CD1c-positive myeloid dendritic cell (primary cell): ENCODE measurements around the gene IGDCC3.
A peak's percentile ranks its signal among the peaks of the same experiment; 100 is the strongest.

ENCODE experiments used
- DNase-seq: peaks from one replicate; pipeline ENCODE4 v3.0.0-alpha.2; 2016; ENCODE audit errors: extremely low spot score

The IGDCC3 gene

GRCh38 chr15:65377976-65378366 is at the start of gene IGDCC3:
IGDCC3 (minus strand) TSS chr15:65378002; CDS start chr15:65377788, 214 bp downstream.
- DNase-seq: no peak

GRCh38 chr15:65426216-65426853 is 48.5 kb upstream of the IGDCC3 start:
- no peak for DNase-seq

GRCh38 chr15:65424683-65425082 is 46.9 kb upstream of the IGDCC3 start:
- DNase-seq: no peak

DNA sequence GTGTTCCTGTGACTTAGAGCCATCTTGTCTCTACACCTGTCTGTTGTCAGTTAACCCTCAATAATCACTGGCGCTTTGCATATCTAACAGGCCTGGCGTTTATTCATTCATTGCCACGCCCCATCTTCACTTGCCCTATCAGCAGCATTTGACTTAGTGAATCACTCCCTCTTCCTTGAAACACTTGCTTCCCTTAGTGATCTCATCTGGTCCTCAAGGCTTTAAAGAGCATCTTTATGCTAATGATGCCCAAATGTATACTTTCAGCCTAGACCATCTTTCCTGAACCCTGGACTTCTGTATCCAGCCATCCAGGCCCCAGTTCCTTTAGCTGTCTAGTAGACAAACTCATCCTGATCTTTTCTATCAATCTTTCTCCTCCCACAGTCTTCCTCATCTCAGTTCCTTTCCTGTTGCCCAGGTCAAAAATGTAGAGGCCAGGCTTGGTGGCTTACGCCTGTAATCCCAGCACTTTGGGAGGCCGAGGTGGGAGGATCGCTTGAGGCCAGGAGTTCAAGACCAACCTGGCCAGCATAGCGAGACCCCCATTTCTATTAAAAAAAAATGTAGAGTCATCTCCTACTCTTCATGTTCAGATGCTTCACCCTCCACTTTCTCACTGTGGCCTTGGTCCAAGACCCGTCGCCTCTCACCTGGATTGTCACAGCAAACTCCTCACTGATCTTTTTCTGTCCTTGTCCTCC is 46.3 kb upstream of the IGDCC3 start:
- DNase-seq: no peak

DNA sequence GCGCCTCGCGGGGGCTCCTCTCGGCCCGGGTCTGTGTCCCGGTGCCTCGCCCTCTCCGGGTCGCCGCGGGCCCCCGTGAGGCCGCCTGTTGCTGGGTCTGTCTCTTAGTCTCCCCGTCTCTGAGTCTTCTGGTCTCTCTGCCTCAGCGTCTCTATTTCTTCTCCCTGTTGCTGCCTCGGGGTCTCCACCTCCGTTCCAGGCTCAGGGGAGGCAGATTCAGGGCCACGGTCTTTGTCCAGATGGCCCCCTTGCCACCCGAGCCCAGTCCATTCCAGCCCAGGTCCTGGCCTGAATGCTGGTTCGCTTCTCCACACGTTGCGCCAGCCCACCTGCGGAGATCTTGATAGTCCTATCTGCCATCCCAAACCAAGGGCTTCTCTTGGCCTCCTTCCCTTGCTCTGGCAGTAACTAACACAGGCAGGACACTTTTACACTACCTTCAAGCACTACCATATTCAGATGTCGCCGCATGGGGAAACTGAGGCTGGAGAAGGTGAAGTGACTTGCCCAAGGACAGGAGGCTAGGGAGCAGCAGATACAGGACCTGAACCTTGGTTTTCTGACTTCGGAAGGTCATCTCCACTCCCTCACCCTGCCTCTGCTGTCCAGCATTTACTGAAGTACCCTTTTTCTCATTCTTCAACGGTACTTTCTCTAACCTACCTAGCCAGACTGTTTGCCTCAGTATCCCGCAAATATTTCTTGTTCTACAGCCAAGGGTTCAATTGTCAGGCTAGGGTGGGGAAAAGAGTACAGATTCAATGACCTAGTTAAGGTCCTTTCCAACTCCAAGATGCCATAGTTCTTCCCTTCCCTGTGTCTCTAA is 45.6 kb upstream of the IGDCC3 start:
- no peak for DNase-seq

DNA sequence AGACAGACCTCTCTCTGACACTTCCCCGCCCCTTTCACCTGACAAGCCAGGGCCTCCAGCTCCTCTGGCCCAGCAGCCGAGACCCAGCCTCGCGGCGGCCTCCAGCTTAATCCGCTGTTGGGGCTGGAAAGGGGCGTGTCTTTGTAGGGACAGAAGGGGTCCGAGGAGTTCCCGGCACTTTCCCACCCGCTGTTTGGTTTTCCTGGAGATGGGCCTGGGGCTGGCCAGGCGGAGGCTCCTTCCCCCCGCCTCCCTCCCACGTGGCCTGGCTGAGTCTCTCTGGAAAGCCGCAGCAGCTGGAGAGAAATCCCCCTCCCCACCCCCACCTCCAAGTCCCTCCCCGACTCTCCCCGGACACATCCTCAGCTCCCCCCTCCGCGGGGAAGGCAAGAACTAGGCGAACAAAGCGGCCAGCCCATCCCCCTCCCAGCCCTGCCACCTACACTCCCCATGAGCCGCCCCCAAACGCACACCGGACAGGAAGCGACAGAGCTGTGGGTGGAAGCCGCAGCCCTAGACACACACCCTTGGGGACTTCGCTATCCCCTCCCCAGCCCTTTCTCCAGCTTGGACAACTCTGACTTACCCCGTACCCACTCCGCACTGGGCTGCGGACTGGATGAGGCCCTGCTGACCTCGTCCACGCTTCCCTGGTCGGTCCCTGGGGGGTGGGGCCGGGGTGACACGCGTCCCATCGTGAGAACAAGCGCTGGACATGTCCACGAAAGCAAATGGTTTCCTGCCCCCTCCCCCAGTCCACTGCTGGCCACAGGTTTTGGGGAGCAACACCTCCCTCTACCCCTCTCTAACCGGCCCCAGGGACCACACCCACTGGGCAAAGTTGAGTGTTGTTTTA is 43.8 kb upstream of the IGDCC3 start:
- peak; percentile 38 for DNase-seq

DNA sequence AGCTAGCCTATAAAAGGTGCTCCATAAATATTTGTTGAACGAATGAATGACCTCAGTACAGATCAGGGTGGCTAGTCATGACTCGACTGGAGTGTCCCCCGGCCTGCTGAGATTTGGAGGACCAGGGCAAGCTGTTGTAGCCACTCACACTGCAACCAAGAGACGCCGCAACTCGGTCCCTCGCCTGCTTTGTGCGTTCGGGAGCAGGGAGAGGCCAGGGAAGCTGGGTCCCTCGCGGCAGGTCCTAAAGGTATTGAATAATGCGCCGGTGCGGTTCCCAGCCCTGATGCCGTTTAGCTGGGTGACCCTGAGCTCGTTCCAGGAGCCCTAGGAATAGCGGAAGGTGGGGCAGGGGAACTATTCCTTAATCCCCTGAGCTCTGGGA is 43.2 kb upstream of the IGDCC3 start:
- no peak for DNase-seq

GRCh38 chr15:65418596-65418995 is 40.8 kb upstream of the IGDCC3 start:
- no peak for DNase-seq

- no peak for DNase-seq
Measured at GRCh38 chr15:65416845-65417416, 39.1 kb upstream of the IGDCC3 start.

GRCh38 chr15:65414841-65415621 is 37.2 kb upstream of the IGDCC3 start:
- no peak for DNase-seq

- DNase-seq: no peak
Measured at GRCh38 chr15:65413760-65414144, 36.0 kb upstream of the IGDCC3 start.

DNA sequence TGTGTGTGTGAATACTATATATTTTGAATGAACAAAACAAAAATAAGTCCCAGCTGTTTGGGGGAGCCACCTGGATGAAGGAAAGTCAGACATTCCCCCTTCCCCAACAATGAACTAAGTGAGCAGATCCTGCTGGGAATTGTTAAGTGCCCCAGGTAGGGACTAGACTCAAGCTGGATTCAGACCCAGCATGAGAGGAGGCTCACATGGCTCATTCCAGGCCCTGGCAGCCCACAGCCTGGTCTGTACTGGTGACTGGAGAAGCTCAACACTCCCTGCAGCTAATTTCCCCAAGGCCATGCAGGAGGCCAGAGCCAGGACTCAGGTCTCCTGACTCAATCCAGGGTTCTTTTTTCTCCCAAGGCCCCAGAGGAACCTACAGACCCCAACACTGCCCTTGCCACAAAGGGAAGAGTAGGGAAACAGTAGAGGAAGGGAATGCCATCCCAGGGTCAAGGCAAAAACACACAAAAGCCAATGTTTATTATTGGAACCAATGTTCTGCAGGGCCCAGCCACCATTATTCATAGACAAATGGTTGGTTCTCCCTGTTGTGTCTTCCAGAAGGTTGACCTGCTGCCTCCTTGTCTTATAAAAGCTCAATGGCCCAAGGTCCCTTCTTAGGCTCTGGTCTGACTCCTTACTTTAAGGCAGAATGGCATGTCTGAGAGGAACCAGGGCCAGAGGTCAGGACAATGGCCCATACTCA is 35.4 kb upstream of the IGDCC3 start:
- no peak for DNase-seq

- no peak for DNase-seq
Measured at GRCh38 chr15:65412556-65412955, 34.8 kb upstream of the IGDCC3 start.

DNA sequence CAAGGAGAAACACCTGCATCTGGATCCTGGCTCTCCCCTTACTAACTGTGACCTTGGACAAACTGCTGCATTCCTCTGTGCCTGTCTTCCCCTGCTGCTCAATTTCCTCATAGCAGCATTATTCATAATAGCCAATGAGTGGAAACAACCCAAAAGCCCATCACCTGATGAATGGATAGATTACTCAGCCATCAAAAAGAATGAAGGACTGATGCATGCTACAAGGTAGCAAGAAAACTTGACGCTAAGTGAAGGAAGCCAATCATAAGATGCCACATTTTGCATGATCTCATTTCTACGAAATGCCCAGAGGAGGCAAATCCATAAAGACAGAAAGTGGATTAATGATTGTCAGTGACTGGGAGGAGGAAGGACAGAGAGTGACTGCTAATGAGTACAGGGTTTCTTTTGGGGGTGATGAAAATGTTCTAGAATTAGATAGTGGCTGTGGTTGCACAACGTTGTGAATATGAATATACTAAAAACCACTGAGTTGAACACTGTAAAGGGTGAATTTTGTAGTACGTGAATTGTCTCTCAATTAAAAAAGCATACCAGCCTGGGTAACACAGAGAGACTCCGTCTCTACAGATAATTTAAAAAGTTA is 33.8 kb upstream of the IGDCC3 start:
- DNase-seq: no peak

GRCh38 chr15:65410972-65411371 is 33.2 kb upstream of the IGDCC3 start:
- DNase-seq: no peak

DNA sequence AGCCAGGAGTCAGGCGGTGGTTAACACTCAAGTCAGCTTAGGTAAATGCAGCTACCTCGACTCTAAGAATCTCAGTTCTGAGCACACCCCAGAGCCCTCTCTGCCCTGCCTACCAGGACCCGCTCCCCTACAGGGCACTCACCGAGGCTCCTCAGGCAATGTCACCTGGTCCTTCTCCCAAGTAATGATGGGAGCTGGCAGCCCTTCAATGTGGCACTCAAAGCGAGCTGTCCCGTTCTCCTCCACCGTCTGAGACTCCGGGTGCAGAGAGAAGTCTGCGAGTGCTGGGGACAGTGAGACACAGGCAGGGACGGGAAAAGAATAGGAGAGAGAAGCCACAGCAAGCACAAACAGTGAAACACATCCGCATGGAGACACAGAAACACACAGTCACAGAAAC is 32.2 kb upstream of the IGDCC3 start:
- DNase-seq: no peak

GRCh38 chr15:65409036-65409631 is 31.3 kb upstream of the IGDCC3 start:
- DNase-seq: no peak

DNA sequence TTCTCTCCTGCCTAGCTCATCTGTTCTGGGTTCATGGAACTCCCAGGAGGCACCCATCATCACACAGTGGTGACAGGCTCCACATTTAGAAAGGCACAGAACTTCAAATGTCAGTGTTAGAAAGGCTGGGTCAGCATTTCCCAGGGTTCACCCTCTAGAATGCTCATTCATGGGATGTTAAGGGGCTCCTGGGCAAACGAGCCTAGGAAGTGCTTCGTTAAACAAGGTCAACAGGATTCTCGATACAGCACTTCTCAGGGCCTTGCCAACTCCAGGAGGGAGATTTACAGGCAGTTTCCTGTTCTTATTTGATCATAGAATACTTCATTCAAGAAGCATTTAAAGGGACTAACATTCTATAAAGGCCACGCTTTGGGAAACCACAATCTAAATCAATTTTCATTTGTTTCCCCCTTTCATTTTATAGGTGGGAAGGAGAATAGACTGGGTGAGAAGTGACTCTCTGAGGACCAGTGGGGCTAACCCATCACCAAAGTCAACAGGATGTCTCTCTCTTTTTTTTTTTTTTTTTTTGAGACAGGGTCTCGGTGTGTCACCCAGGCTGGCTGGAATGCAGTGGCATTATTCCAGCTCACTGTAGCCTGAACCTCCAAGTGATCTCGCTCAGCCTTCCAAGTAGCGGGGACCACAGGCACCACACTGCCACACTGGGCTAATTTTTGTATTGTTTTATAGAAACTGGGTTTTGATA is 30.7 kb upstream of the IGDCC3 start:
- no peak for DNase-seq
